Upper lobe of right lung (tissue), 1 donor: Measurements from ENCODE around the gene NAV3. TPM values are rescaled to one million over a fixed set of nuclear protein-coding genes. Genes with fewer than 3 reads are reported as not detected.
A peak's percentile ranks its signal among the peaks of the same experiment; 100 is the strongest.

Experiments
- ATAC-seq: fragments of 200-7000 bp; cut with Tn5 transposase; one replicate; pipeline ENCODE4 v1.9.1; 2020; ENCODE audit warnings: mild to moderate bottlenecking, moderate library complexity
- DNase-seq: peaks from one replicate; pipeline ENCODE4 v3.0.0-alpha.2; 2020
- H3K27ac ChIP-seq: fragments of 200-600 bp; one replicate; pipeline ENCODE4 v1.8.0; 2022
- H3K27me3 ChIP-seq: fragments of 200-600 bp; one replicate; pipeline ENCODE4 v1.8.0; 2022; ENCODE audit warnings: mild to moderate bottlenecking
- H3K36me3 ChIP-seq: fragments of 200-600 bp; one replicate; pipeline ENCODE4 v1.8.0; 2022
- H3K4me1 ChIP-seq: fragments of 200-600 bp; one replicate; pipeline ENCODE4 v1.8.0; 2022
- H3K4me3 ChIP-seq: fragments of 200-600 bp; one replicate; pipeline ENCODE4 v1.8.0; 2022; ENCODE audit warnings: mild to moderate bottlenecking
- H3K9me3 ChIP-seq: fragments of 200-600 bp; one replicate; pipeline ENCODE4 v1.8.0; 2022
- intact Hi-C: fragments of 100-400 bp; cut with DNase I; formaldehyde crosslinking; loops from one replicate; pipeline ENCODE4 v1.11.0; 2022
- total RNA-seq: library from RNA; stranded (reverse); fragmentation: NEBNext Ultra II Directional; extraction: Animal tissue kit (Norgen Biotek cat#: 25700); gene quantifications from one replicate; pipeline ENCODE4 v1.2.1, GENCODE V29; 2021
- TF ChIP-seq, protein P1 (sequence below): fragments of 200-600 bp; IDR thresholded peaks from one replicate; pipeline ENCODE4 v1.8.0; 2022; ENCODE audit warnings: antibody characterized with exemption
- donor health status: DM: no; HTN: yes; CAD: no; lungs with severe emphysema.

Gene NAV3
- total RNA-seq, 1 donor from 2014 or later, result 17.8 TPM

DNA sequence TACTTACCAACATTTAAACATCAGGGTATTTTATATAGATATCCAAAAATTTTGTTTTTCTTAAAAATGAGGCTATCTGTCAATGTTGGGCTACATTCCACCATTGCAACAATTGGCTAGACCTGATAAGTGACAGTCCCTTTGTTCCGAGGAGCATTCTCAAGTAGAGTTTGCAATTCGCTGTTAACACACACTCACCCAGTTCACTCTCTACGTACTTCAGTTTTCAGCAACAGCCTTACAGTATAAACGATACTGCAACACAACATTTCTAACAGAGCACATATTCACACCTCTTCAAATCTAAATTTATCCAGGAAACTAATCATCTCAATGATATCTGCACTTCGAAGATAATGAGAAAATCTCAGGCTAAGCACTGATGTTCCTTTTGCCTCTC, 393.5 kb downstream of the NAV3 start:
- Histone ChIP-seq H3K4me3 (no peak overlapping the region), H3K27ac (no peak overlapping the region), H3K36me3 (no peaks in the 10 kb centered on the region), H3K4me1 (no peaks in the 10 kb centered on the region), H3K9me3 (no peaks in the 10 kb centered on the region), H3K27me3 (no peaks in the 10 kb centered on the region)
- TF ChIP-seq, protein P1, sequence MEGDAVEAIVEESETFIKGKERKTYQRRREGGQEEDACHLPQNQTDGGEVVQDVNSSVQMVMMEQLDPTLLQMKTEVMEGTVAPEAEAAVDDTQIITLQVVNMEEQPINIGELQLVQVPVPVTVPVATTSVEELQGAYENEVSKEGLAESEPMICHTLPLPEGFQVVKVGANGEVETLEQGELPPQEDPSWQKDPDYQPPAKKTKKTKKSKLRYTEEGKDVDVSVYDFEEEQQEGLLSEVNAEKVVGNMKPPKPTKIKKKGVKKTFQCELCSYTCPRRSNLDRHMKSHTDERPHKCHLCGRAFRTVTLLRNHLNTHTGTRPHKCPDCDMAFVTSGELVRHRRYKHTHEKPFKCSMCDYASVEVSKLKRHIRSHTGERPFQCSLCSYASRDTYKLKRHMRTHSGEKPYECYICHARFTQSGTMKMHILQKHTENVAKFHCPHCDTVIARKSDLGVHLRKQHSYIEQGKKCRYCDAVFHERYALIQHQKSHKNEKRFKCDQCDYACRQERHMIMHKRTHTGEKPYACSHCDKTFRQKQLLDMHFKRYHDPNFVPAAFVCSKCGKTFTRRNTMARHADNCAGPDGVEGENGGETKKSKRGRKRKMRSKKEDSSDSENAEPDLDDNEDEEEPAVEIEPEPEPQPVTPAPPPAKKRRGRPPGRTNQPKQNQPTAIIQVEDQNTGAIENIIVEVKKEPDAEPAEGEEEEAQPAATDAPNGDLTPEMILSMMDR, result no peak
- intact Hi-C loops, result no loop called here
- DNase-seq (no peak), ATAC-seq (peak; percentile 50)

GRCh38 chr12:78226763-78227162, 396.1 kb downstream of the NAV3 start:
- ATAC-seq, result peak; percentile 88
- H3K27ac ChIP-seq, result no peak overlapping the region

DNA sequence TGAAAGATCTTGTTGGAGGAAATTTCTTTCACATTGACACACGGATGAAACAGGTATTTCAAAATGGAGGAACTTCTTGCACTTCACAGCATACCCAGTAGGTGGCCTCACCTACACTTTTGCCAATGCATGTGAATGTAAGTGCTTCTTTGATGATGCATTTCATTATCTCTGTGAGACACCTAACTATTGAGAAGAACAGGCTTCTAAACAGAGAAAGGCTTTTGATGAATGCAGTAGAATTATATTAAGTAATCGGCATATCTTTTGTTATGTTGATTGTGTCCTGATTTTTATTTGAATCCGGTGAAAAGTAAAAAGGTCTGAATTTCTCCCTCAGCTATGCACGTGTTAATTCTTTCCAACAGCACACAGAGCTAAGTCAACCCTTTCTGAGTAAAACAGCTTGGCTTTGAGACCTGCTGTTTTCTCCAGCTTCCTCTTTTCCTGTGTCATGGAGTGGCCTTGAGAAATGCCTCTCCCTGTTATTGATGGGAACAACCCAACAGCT, 399.0 kb downstream of the NAV3 start:
- H3K27ac ChIP-seq, result no peak overlapping the region
- H3K27me3 ChIP-seq, result no peaks in the 10 kb centered on the region
- H3K9me3 ChIP-seq, result no peaks in the 10 kb centered on the region
- DNase-seq (no peak), ATAC-seq (no peak)
- TF ChIP-seq, protein P1, result peak; percentile 45
- intact Hi-C loops, result no loop called here
- no peaks in the 10 kb centered on the region for H3K4me1 ChIP-seq
- no peaks in the 10 kb centered on the region for H3K36me3 ChIP-seq
- no peak overlapping the region for H3K4me3 ChIP-seq

More at GRCh38 chr12:78226763-78227162, 396.1 kb downstream of the NAV3 start:
- intact Hi-C loops, result no loop called here
- Histone ChIP-seq H3K4me3 (no peak overlapping the region), H3K9me3 (no peaks in the 10 kb centered on the region), H3K4me1 (no peaks in the 10 kb centered on the region), H3K27me3 (no peaks in the 10 kb centered on the region), H3K36me3 (no peaks in the 10 kb centered on the region)
- TF ChIP-seq, protein P1, result no peak
- no peak for DNase-seq

GRCh38 chr12:78232756-78233155, 402.1 kb downstream of the NAV3 start:
- Histone ChIP-seq H3K27ac (no peak overlapping the region), H3K9me3 (no peaks in the 10 kb centered on the region), H3K36me3 (no peaks in the 10 kb centered on the region), H3K4me3 (no peak overlapping the region), H3K27me3 (no peaks in the 10 kb centered on the region), H3K4me1 (no peaks in the 10 kb centered on the region)
- ATAC-seq, result no peak
- intact Hi-C loops, result no loop called here
- no peak for DNase-seq
- TF ChIP-seq, protein P1, result no peak

- ATAC-seq, result no peak
- no peak overlapping the region for H3K4me3 ChIP-seq
- no peaks in the 10 kb centered on the region for H3K36me3 ChIP-seq
- TF ChIP-seq, protein P1, result no peak
- no peaks in the 10 kb centered on the region for H3K27me3 ChIP-seq
- intact Hi-C loops, result no loop called here
- H3K9me3 ChIP-seq, result no peaks in the 10 kb centered on the region
- DNase-seq, result no peak
- no peak overlapping the region for H3K27ac ChIP-seq
- H3K4me1 ChIP-seq, result no peaks in the 10 kb centered on the region
Observed at GRCh38 chr12:78236264-78236663, 405.6 kb downstream of the NAV3 start.

DNA sequence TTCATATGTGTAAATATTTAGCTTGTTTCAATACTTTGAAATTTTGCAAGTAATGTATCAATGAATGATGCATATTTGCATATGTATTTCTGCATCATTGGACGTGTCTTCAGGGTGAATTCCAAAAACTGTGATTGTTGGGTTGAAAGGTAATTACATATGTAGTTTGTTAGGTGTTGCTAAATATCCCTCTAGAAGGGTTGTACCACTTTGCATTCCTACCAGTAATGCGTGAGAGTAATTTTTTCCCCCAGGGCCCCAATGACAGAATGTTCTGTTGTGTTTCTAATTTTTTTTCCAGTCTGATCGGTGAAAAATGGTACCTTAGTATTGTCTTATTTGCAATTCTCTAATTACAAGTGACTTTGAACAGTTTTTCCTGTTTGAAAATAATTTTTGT, 408.9 kb downstream of the NAV3 start:
- no peaks in the 10 kb centered on the region for H3K9me3 ChIP-seq
- intact Hi-C loops, result no loop called here
- TF ChIP-seq, protein P1, result no peak
- no peak overlapping the region for H3K4me3 ChIP-seq
- H3K36me3 ChIP-seq, result no peaks in the 10 kb centered on the region
- DNase-seq (no peak), ATAC-seq (no peak)
- no peaks in the 10 kb centered on the region for H3K27me3 ChIP-seq
- H3K27ac ChIP-seq, result no peak overlapping the region
- H3K4me1 ChIP-seq, result no peaks in the 10 kb centered on the region
